OCI-LY1 (cell line): ENCODE measurements around the gene RPS6KA2.

Experiments
- H2AFZ ChIP-seq: fragments of 200-600 bp; sonication (generic), shearing (Covaris generic); 2 replicates; pipeline ENCODE4 v1.6.0; 2014; ENCODE audit warnings: antibody characterized with exemption, mild to moderate bottlenecking, low read length
- H3F3A ChIP-seq: fragments of 200-600 bp; sonication (generic), shearing (Covaris generic); 2 replicates; pipeline ENCODE4 v1.6.0; 2014; ENCODE audit warnings: mild to moderate bottlenecking, antibody characterized with exemption, low read length, moderate library complexity; ENCODE audit not compliant: insufficient read depth
- H3K27ac ChIP-seq: fragments of 200-600 bp; sonication (generic); 2 replicates; pipeline ENCODE4 v1.5.1; 2014; ENCODE audit warnings: low read length, mixed run types, mild to moderate bottlenecking, low read depth; ENCODE audit not compliant: poor library complexity, severe bottlenecking
- H3K27me3 ChIP-seq: fragments of 200-600 bp; sonication (generic); 2 replicates; pipeline ENCODE4 v1.6.0; 2014; ENCODE audit warnings: antibody characterized with exemption, mild to moderate bottlenecking, low read length, moderate library complexity; ENCODE audit not compliant: insufficient read depth
- H3K36me3 ChIP-seq: fragments of 200-600 bp; sonication (generic); 2 replicates; pipeline ENCODE4 v1.6.1; 2014; ENCODE audit warnings: mild to moderate bottlenecking, antibody characterized with exemption, low read length, moderate library complexity, mixed read lengths; ENCODE audit not compliant: insufficient read depth
- H3K4me1 ChIP-seq: fragments of 200-600 bp; sonication (generic); 2 replicates; pipeline ENCODE4 v1.5.1; 2014; ENCODE audit warnings: mild to moderate bottlenecking, low read length, moderate library complexity; ENCODE audit not compliant: insufficient read depth, severe bottlenecking
- H3K4me2 ChIP-seq: fragments of 200-600 bp; sonication (generic), shearing (Covaris generic); 2 replicates; pipeline ENCODE4 v1.6.1; 2014; ENCODE audit warnings: low read length
- H3K4me3 ChIP-seq: fragments of 200-600 bp; sonication (generic); 2 replicates; pipeline ENCODE4 v1.5.1; 2014; ENCODE audit warnings: low read length, low read depth, mild to moderate bottlenecking, mixed read lengths; ENCODE audit not compliant: poor library complexity, severe bottlenecking
- H3K79me2 ChIP-seq: fragments of 200-600 bp; shearing (Covaris generic); 2 replicates; pipeline ENCODE4 v1.6.1; 2016; ENCODE audit warnings: mixed run types, low read length, mixed read lengths; ENCODE audit not compliant: insufficient read depth
- H3K9ac ChIP-seq: fragments of 200-600 bp; sonication (generic), shearing (Covaris generic); 2 replicates; pipeline ENCODE4 v1.6.1; 2014; ENCODE audit warnings: mild to moderate bottlenecking, low read length, mixed read lengths
- H3K9me2 ChIP-seq: fragments of 200-600 bp; sonication (generic), shearing (Covaris generic); 2 replicates; pipeline ENCODE4 v1.6.1; 2014; ENCODE audit warnings: low read depth, mild to moderate bottlenecking, low read length, mixed read lengths
- H3K9me3 ChIP-seq: fragments of 200-600 bp; shearing (Covaris generic); 2 replicates; pipeline ENCODE4 v1.6.1; 2014; ENCODE audit warnings: low read length, mixed read lengths
- H4K20me1 ChIP-seq: fragments of 200-600 bp; sonication (generic), shearing (Covaris generic); 2 replicates; pipeline ENCODE4 v1.6.0; 2016; ENCODE audit warnings: mild to moderate bottlenecking, low read length; ENCODE audit not compliant: insufficient read depth
- EZH2 ChIP-seq: fragments of 200-600 bp; sonication (generic), shearing (Covaris generic); IDR thresholded peaks from 2 replicates; pipeline ENCODE4 v1.8.0; 2017; ENCODE audit warnings: borderline replicate concordance, mixed run types, mild to moderate bottlenecking, antibody characterized with exemption, low read length, moderate library complexity, mixed read lengths
- TF ChIP-seq, protein P1 (sequence below): fragments of 200-600 bp; sonication (generic), shearing (Covaris generic); IDR thresholded peaks from 2 replicates; pipeline ENCODE4 v1.5.1; 2017; ENCODE audit warnings: mild to moderate bottlenecking, antibody characterized with exemption, low read length, moderate library complexity, mixed read lengths

The RPS6KA2 gene

DNA sequence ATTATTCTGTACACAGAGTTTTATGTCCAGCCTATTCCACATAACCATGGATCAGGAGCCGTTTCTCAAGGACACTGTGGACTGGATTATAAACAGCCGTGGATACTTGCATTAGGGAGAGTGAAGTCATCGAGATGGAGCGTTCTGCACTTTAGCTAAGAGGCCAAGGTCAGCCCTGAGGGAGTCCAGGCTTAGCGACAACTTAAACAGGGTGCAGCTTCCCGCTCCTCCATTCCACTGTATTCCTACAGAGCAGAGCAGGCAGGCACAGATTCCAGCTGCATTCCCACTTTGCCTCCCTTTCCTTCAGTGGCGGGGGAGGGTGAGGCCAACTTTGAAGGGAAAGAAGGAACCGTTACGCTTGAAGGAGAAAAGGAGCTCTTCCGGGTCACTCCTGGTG is 100.1 kb downstream of the RPS6KA2 start:
- Histone ChIP-seq H3K4me3 (no peak overlapping the region), H4K20me1 (no peaks in the 10 kb centered on the region), H3K27me3 (no peaks in the 10 kb centered on the region), H2AFZ (no peak overlapping the region), H3K27ac (no peak overlapping the region), H3K4me2 (no peak overlapping the region), H3K79me2 (no peaks in the 10 kb centered on the region), H3K9me2 (no peaks in the 10 kb centered on the region), H3K36me3 (no peaks in the 10 kb centered on the region), H3K9ac (no peak overlapping the region), H3F3A (no peaks in the 10 kb centered on the region), H3K9me3 (no peaks in the 10 kb centered on the region), H3K4me1 (no peaks in the 10 kb centered on the region)
- no peak for TF ChIP-seq EZH2
- TF ChIP-seq, protein P1, sequence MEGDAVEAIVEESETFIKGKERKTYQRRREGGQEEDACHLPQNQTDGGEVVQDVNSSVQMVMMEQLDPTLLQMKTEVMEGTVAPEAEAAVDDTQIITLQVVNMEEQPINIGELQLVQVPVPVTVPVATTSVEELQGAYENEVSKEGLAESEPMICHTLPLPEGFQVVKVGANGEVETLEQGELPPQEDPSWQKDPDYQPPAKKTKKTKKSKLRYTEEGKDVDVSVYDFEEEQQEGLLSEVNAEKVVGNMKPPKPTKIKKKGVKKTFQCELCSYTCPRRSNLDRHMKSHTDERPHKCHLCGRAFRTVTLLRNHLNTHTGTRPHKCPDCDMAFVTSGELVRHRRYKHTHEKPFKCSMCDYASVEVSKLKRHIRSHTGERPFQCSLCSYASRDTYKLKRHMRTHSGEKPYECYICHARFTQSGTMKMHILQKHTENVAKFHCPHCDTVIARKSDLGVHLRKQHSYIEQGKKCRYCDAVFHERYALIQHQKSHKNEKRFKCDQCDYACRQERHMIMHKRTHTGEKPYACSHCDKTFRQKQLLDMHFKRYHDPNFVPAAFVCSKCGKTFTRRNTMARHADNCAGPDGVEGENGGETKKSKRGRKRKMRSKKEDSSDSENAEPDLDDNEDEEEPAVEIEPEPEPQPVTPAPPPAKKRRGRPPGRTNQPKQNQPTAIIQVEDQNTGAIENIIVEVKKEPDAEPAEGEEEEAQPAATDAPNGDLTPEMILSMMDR: no peak

DNA sequence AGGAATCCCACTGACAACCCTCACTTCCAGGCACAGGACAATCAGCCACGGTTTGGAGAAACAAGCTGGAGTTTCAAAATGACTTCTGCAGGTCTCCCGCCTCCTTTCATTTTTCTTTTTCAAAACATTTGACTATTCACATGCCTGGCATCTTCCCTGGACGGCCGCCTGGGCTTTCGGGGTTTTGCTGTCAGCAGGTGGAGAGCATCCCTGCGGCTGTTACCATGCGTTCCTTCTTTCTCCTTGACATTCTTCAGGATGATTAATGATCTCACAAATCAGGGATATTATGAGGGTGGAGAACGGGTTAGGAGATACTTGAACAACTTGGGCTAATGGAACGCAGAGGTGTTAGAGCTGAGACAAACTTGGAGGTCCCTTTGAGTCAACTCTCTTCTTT is 101.5 kb downstream of the RPS6KA2 start:
- Histone ChIP-seq H3K4me1 (no peaks in the 10 kb centered on the region), H3K9me3 (no peaks in the 10 kb centered on the region), H3K27ac (no peak overlapping the region), H3K4me2 (no peak overlapping the region), H3K9ac (no peak overlapping the region), H3K4me3 (no peak overlapping the region), H3K79me2 (no peaks in the 10 kb centered on the region), H3F3A (no peaks in the 10 kb centered on the region), H4K20me1 (no peaks in the 10 kb centered on the region), H3K9me2 (no peaks in the 10 kb centered on the region), H3K36me3 (no peaks in the 10 kb centered on the region), H2AFZ (no peak overlapping the region), H3K27me3 (no peaks in the 10 kb centered on the region)
- TF ChIP-seq, protein P1: no peak
- no peak for TF ChIP-seq EZH2

DNA sequence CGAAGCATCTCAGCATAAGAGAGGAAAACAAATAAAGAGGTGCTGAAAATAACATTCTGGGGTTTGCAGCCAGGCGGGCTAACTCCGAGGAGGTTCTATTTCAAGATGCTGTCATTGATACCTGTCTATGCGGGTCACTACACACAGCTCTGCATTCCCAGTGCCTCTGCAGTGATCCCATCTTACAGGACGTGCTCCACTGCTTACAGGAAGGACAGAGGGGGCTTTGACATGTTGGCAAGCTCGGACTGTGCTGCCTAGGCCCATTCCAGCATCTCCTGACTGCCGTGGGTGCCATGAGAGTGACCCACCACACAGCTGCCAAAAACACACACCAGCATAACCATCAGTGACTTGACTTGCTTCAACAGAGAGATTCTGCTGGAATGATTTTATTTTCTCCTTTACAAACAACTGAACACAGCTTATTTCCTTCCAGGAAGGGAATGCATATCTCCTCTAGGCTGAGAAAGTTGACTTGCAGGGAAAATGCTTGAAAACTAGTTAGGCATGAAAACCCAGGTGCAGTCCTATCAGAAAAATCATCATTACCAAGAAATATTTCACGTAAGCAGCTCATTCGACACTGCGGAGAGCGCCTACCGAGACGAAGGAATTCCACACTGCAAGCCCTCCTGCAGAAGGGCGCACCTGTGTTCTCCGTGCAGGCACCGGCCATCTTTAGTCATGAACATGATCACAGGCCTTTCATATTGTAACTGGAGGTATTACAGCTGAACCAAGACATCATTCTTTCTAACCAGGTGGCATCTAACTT is 103.1 kb downstream of the RPS6KA2 start:
- H3K4me3 ChIP-seq: no peak overlapping the region
- H3K9me2 ChIP-seq: no peaks in the 10 kb centered on the region
- no peaks in the 10 kb centered on the region; the same call in 1 of the 2 replicates for H3K36me3 ChIP-seq
- no peaks in the 10 kb centered on the region for H3K79me2 ChIP-seq
- TF ChIP-seq EZH2: no peak
- TF ChIP-seq, protein P1: no peak
- no peaks in the 10 kb centered on the region; the same call in 1 of the 2 replicates for H3K27me3 ChIP-seq
- H3K9me3 ChIP-seq: no peaks in the 10 kb centered on the region
- no peak overlapping the region for H3K27ac ChIP-seq
- no peaks in the 10 kb centered on the region for H3F3A ChIP-seq
- no peak overlapping the region for H3K4me2 ChIP-seq
- H3K9ac ChIP-seq: no peak overlapping the region
- H2AFZ ChIP-seq: no peak overlapping the region
- H3K4me1 ChIP-seq: no peaks in the 10 kb centered on the region
- H4K20me1 ChIP-seq: no peaks in the 10 kb centered on the region
